ENCODE results near the gene INSIG2. TPM values are rescaled to one million over a fixed set of nuclear protein-coding genes. Genes with fewer than 3 reads are reported as not detected.

The INSIG2 gene
- total RNA-seq, result 1 to 10 TPM; 4.4 to 5.6 (median 5.4) TPM

GRCh38 chr2:118088051-118089024 lies at the start of gene INSIG2:
Gene INSIG2 (plus strand): TSS chr2:118088471. CDS start chr2:118096557, 8,086 bp downstream.
- intact Hi-C loops (cut with DNase I; ENCODE audit: low total_unique reads), result loop anchor here (1.0 to 2.0 kb wide), 2 partner anchors 98 to 274 kb away; partner anchors contain the start of gene DDX18

DNA sequence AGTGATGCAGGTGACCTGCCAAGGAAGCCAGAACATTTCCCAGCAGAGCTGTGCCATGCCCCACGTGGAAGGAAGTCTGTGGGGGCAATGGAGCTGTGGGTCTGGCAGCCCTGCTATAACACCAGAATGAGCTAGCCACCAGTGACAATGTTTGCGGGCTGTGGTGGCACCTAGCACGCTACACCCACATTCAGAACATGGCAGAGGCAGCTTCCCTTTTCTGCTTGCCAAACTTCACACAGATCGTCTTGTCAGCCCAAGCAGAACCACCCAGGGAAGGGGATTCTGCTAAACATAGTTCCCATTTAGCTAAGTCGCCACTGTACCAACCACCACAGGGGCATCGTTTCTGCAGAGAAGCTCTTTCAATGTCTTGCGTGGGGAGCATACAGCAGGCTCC lies 47.4 kb upstream of the INSIG2 start:
- Histone ChIP-seq H3K36me3 (no peaks in the 10 kb centered on the region), H3K27ac (no peak overlapping the region), H3K9me3 (no peaks in the 10 kb centered on the region), H3K4me3 (no peak overlapping the region), H3K4me1 (no peaks in the 10 kb centered on the region), H3K27me3 (peaks cover 0 to 4% (median 0%) of the 10 kb centered on the region in 3 donors)
- intact Hi-C loops (cut with DNase I; ENCODE audit: low total_unique reads), result no loop called here
- TF ChIP-seq POLR2A (IDR thresholded peaks at IDR 0.05), result no peak
- TF ChIP-seq, protein P1, sequence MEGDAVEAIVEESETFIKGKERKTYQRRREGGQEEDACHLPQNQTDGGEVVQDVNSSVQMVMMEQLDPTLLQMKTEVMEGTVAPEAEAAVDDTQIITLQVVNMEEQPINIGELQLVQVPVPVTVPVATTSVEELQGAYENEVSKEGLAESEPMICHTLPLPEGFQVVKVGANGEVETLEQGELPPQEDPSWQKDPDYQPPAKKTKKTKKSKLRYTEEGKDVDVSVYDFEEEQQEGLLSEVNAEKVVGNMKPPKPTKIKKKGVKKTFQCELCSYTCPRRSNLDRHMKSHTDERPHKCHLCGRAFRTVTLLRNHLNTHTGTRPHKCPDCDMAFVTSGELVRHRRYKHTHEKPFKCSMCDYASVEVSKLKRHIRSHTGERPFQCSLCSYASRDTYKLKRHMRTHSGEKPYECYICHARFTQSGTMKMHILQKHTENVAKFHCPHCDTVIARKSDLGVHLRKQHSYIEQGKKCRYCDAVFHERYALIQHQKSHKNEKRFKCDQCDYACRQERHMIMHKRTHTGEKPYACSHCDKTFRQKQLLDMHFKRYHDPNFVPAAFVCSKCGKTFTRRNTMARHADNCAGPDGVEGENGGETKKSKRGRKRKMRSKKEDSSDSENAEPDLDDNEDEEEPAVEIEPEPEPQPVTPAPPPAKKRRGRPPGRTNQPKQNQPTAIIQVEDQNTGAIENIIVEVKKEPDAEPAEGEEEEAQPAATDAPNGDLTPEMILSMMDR (IDR thresholded peaks at IDR 0.05 in 4 of 5, conservative IDR thresholded peaks at IDR 0.05 in 1 of 5), result no peak
- no peak for ATAC-seq
- no peak for DNase-seq
- in situ Hi-C loops (cut with MboI; ENCODE audit: low sequenced_read_pairs in 4 of 4), result loop anchor here in 3 of 4 donors (25.0 kb wide), 2 partner anchors 721 to 821 kb away; no protein-coding TSS in a partner anchor

More at GRCh38 chr2:118088051-118089024, at the start of gene INSIG2:
- TF ChIP-seq, protein P1 (IDR thresholded peaks at IDR 0.05 in 4 of 5, conservative IDR thresholded peaks at IDR 0.05 in 1 of 5), result no peak
- peak; percentile 39 to 40 for TF ChIP-seq POLR2A (IDR thresholded peaks at IDR 0.05)
- DNase-seq (peak; percentile 90 to 91), ATAC-seq (peak; percentile 98 to 99)
- peak within 1 kb of the TSS; percentile 63 to 97 (median 91) for H3K4me3 ChIP-seq
- H3K36me3 ChIP-seq, result no peaks in the 10 kb centered on the region
- in situ Hi-C loops (cut with MboI; ENCODE audit: low sequenced_read_pairs in 4 of 4), result no loop called here
- H3K27ac ChIP-seq, result peak within 1 kb of the TSS; percentile 65 to 82 (median 66)
- no peaks in the 10 kb centered on the region for H3K27me3 ChIP-seq
- peaks cover 12 to 24% of the 10 kb centered on the region in 2 donors for H3K4me1 ChIP-seq
- no peaks in the 10 kb centered on the region for H3K9me3 ChIP-seq

GRCh38 chr2:118044103-118044716 lies 44.1 kb upstream of the INSIG2 start:
- H3K27me3 ChIP-seq, result no peaks in the 10 kb centered on the region
- ATAC-seq (no peak), DNase-seq (no peak)
- H3K27ac ChIP-seq, result no peak overlapping the region
- no peaks in the 10 kb centered on the region for H3K36me3 ChIP-seq
- H3K4me3 ChIP-seq, result no peak overlapping the region
- intact Hi-C loops (cut with DNase I; ENCODE audit: low total_unique reads) (no loop called here), in situ Hi-C loops (cut with MboI; ENCODE audit: low sequenced_read_pairs in 4 of 4) (loop anchor here in 3 of 4 donors (25.0 kb wide), 2 partner anchors 718 to 818 kb away; no protein-coding TSS in a partner anchor)
- H3K4me1 ChIP-seq, result no peaks in the 10 kb centered on the region
- no peaks in the 10 kb centered on the region for H3K9me3 ChIP-seq
- TF ChIP-seq, protein P1 (IDR thresholded peaks at IDR 0.05 in 4 of 5, conservative IDR thresholded peaks at IDR 0.05 in 1 of 5), result no peak
- no peak for TF ChIP-seq POLR2A (IDR thresholded peaks at IDR 0.05)

DNA sequence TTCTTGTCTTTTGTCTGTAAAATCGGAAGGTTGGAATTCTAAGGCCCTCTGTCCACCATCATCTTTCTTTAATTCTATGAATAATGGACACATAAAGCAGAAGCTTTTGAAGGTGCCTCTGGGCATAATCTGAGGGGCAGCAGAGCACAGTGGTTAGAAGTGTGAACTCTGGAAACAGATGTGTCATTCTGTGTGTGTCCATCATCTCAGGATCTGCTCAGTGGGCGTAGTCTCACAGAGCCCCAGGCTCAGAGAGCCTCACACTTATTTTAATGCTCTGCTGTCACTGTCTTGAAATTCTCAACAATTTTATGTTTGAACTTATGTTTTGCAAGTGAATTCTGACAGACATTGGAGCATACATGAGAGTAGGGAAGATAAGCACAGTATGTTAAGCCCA lies 43.4 kb upstream of the INSIG2 start:
- DNase-seq, result no peak
- H3K36me3 ChIP-seq, result no peaks in the 10 kb centered on the region
- no peak for ATAC-seq
- no peaks in the 10 kb centered on the region for H3K4me1 ChIP-seq
- no peak overlapping the region for H3K4me3 ChIP-seq
- peaks cover 0 to 2% (median 0%) of the 10 kb centered on the region in 3 donors for H3K27me3 ChIP-seq
- no peaks in the 10 kb centered on the region for H3K9me3 ChIP-seq
- no peak overlapping the region for H3K27ac ChIP-seq
- no peak for TF ChIP-seq POLR2A (IDR thresholded peaks at IDR 0.05)
- TF ChIP-seq, protein P1 (IDR thresholded peaks at IDR 0.05 in 4 of 5, conservative IDR thresholded peaks at IDR 0.05 in 1 of 5), result no peak
- intact Hi-C loops (cut with DNase I; ENCODE audit: low total_unique reads), result loop anchor here (5.0 kb wide), 1 partner anchor 822 kb away; no protein-coding TSS in a partner anchor
- in situ Hi-C loops (cut with MboI; ENCODE audit: low sequenced_read_pairs in 4 of 4), result loop anchor here in 3 of 4 donors (25.0 kb wide), 2 partner anchors 717 to 817 kb away; no protein-coding TSS in a partner anchor
